ENCODE results near the gene GMDS. TPM values are rescaled to one million over a fixed set of nuclear protein-coding genes. Genes with fewer than 3 reads are reported as not detected.

Gene GMDS
- total RNA-seq, 1 donor from 2014 or later: 6.2 TPM

DNA sequence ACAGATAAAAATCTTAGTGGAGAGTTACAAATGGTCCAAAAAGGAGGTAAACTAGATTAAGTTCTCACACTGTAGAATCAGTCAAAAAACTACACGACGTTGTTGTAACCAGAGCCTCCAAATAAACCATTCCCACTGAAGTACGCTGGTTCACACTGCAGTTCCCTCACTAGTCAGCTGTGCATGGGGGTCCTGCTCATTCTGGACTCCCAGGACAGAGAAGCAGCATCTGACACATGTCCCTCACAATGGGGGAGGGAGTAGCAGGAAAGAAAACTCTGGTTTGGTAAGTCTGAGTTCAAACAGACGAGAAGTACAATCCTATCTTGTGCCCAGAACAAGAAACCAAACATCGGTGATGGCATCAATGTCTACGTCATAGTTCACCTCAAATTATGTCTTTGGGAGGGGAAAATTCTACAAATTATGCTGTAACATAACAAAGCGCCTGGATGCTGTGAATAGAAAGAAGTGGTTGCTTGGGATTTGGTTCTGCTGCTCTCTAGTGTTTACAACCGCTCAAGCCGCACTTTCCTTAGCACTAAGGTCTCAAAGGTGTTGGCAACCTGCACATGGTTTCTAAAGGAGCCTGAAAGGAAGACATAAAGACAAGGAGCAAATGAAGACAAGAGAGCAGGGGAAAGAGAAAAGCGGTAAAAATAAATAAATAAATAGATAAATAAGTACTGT is 208.0 kb downstream of the GMDS start:
- peak in 1 of 2 donors; percentile 24 for DNase-seq (ENCODE audit: low read depth in 2 of 2)

GRCh38 chr6:2036710-2037023 is 208.7 kb downstream of the GMDS start:
- no peak for DNase-seq (ENCODE audit: low read depth in 2 of 2)

DNA sequence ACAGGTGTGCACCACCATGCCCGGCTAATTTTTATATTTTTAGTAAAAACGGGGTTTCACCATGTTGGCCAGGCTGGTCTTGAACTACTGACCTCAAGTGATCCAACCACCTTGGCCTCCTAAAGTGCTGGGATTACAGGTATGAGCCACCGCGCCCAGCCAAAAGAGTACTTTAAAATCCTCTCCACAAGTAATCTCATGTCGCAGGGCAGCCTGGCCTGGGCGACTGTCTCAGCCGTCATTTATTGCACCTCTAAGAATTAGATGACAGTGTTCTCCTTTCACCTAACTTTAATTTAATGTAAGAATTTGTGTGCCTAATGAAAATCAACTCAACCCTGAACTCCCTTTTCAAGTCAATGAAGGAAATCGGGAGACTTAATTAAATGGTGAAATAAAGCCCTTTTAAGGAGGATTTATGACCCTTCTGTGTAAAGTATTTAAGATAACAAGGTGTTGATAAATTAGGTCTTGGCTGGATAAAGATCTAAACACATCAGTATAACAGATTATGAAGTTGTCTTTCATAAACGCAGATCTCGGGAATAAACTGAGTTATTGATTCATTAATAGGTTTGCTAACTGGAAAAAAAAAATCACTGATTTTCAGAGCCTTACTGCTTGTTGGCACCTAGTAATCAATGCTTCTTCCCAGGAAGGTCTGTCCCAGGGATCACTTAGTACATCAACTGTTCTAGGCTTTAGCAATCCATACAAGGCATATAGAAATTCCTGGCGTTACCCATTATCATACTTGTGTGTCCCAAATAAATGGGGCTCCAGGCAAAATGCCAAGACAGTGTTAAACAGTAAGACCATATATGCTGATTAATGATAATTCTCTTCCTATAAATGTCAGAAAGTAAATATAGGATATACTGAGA is 209.3 kb downstream of the GMDS start:
- DNase-seq (ENCODE audit: low read depth in 2 of 2): no peak

DNA sequence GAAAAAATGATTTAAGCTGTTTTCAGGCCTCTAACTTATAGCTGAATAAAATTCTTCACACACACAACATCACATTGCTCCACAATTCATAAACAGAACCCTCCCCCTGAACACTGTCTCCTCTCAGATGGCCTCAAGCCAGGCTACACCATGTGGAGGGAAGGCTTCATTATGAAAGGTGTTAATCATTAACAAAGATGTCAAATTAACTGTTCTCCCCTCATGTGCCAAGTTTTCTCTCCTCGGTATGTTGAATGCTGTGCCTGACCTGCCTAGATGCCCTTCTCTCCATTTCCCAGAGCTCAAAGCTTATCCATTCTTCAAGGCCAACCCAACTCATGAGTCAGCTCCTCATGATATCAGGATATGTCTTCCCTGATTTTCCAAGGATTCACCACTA is 210.4 kb downstream of the GMDS start:
- no peak for DNase-seq (ENCODE audit: low read depth in 2 of 2)

GRCh38 chr6:2034256-2034655 is 211.1 kb downstream of the GMDS start:
- DNase-seq (ENCODE audit: low read depth in 2 of 2): no peak

GRCh38 chr6:2033544-2033943 is 211.9 kb downstream of the GMDS start:
- DNase-seq (ENCODE audit: low read depth in 2 of 2): no peak

GRCh38 chr6:2030682-2031244 is 214.6 kb downstream of the GMDS start:
- peak in 1 of 2 donors; percentile 55 for DNase-seq (ENCODE audit: low read depth in 2 of 2)

DNA sequence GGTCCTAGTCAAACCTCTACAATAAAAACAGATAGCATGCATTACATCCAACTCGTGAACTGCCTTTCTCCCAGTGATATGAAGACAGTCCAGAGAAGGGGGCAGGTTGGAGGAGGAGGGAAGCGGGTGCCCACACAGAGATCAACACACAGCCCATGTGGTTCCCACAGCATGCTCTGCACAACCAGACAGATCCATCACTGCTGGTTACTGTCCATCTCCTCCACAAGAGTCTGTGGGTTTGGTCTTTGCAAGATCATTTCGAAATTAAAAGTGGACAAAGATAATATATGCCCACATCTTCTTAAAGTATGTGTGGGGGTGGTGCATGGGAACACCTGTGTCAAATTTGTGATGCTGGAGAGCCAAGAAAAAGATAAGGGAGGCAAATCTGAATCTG is 215.5 kb downstream of the GMDS start:
- no peak for DNase-seq (ENCODE audit: low read depth in 2 of 2)

GRCh38 chr6:2029130-2029794 is 216.1 kb downstream of the GMDS start:
- DNase-seq (ENCODE audit: low read depth in 2 of 2): no peak

DNA sequence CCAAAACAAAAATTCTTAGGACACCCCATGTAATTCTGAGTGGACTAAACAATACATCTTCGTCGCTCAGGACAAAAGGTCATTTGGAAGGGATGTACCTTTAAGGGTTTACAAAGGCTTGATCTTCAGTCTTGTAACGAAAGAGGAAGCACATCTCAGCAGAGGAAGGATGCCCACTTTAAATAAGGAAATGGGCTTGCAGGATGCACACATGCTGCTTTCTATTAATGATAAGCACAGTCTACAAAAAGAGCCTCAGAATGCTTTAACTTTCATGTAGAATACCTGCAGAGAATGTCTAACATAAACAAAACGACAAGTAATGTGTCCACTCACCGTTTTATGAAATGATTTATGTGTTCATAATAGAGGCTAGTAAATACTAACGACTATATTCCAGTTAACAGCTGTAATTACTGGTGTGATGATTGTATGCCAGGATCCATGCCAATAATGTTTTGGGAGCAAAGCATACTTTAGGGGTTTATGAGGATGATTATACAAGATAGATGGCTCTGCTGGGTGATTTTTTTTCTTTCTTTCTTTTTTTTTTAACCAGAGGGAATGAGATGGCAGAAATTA is 216.9 kb downstream of the GMDS start:
- peak; percentile 28 to 74 for DNase-seq (ENCODE audit: low read depth in 2 of 2)

- DNase-seq (ENCODE audit: low read depth in 2 of 2): no peak
These were observed 219.3 kb downstream of the GMDS start for GRCh38 chr6:2026133-2026532.

- DNase-seq (ENCODE audit: low read depth in 2 of 2): peak in 1 of 2 donors; percentile 11
These were observed 223.7 kb downstream of the GMDS start for GRCh38 chr6:2021713-2022125.

GRCh38 chr6:2020909-2021308 is 224.5 kb downstream of the GMDS start:
- peak in 1 of 2 donors; percentile 55 for DNase-seq (ENCODE audit: low read depth in 2 of 2)

DNA sequence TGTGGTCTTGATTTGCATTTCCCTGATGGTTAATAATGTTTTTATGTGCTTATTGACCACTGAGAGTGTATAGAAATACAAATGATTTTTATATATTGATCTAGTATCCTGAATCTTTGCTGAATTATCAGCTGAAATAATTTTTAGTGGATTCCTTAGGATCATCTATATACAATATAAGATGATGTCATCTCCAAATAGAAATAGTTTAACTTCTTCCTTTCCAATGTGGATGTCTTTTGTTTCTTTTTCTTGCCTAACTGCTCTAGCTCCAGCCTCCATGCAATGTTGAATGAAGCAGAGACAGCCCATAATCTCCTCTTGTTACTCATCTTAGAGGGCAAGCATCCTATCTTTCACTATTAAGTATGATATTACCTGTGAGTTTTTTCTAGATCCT is 226.4 kb downstream of the GMDS start:
- DNase-seq (ENCODE audit: low read depth in 2 of 2): no peak

GRCh38 chr6:2016040-2016439 is 229.4 kb downstream of the GMDS start:
- DNase-seq (ENCODE audit: low read depth in 2 of 2): no peak

DNA sequence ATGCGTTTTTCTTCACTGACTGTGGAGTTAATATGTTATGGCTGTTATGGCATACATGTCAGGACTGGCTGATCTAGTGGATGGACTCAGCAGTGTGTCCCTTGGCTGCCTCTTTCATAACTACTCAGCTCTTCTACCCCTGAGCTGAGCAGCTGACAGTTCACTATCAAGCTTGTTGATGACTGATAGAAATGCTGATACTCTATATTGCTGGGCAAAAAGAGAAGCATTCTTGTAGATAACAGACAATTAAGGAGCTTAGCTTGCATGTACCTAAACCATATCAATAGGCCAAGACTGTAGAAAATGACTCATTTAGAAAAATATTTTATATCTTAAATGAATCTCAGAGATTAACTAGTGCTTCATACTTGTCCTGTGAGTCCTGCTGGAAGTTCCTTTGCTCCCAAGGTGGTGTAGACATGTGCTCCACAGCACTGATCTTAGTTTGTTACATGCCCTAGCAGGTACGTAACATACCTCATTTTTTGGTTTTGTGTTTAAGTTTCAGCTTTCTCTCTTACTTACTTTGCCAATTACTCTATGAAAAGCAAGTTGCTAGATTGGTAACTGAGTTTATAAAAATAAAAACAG is 236.9 kb downstream of the GMDS start:
- DNase-seq (ENCODE audit: low read depth in 2 of 2): no peak

- no peak for DNase-seq (ENCODE audit: low read depth in 2 of 2)
These were observed 238.2 kb downstream of the GMDS start for GRCh38 chr6:2007165-2007564.

- DNase-seq (ENCODE audit: low read depth in 2 of 2): no peak
These were observed 240.5 kb downstream of the GMDS start for GRCh38 chr6:2004888-2005287.

DNA sequence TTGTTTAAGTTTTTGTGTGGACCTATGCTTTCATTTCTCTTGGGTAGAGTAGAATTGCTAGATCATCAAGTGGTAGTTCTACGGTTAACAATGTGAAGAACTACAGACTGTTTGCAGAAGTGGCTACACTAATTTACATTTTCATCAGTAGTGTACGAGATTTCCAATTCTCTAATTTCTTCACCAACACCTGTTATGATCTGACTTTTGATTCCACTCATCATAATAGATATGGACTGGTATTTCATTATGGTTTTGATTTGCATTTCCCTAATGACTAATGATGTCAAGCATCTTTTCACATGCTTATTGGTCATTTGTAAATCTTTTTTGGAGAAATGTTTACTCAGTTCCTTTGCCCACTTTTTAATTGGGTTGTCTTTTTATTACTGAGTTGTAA is 244.4 kb downstream of the GMDS start:
- DNase-seq (ENCODE audit: low read depth in 2 of 2): no peak

DNA sequence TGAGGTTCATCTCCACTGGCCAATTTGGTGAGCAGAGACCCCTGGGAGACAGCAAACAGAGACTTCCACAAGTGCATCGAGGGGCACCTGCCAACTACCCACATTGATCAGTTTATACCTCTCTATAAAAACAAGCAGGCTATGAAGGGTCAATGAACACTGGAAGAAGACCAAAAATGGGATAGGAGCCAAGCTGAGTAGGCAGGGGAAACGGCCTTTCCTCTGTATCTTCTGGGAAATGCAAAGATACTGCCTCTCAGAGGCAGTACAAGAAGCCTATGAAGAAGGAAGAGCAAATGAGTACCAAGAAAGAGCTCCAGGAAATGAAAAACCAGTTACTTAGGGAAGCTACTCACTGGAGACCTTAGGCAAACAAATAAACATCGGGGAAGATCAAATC is 247.7 kb downstream of the GMDS start:
- no peak for DNase-seq (ENCODE audit: low read depth in 2 of 2)

GRCh38 chr6:1995636-1996035 is 249.8 kb downstream of the GMDS start:
- no peak for DNase-seq (ENCODE audit: low read depth in 2 of 2)

Measured in dermis microvascular lymphatic vessel endothelial cell (primary cell).